HG02885 (cell line): ENCODE measurements around the gene MBD6.
"Not testable (repeated sequence)": the region's sequence is repeated elsewhere in the genome, so short reads cannot be mapped to it uniquely, and the experiment has no call there.

Experiments
- ATAC-seq: cut with Tn5 transposase; IDR thresholded peaks from one replicate; pipeline ENCODE4 v1.9.1; 2021; ENCODE audit warnings: mild to moderate bottlenecking; ENCODE audit not compliant: unreplicated experiment, poor library complexity

MBD6 gene

GRCh38 chr12:57487597-57488401 lies 34.8 kb upstream of the MBD6 start, which contains the start of gene MARS1:
TSS of gene MARS1 (plus strand) at chr12:57488068. CDS start at chr12:57488091, 23 bp downstream.
- peak; percentile 99 for ATAC-seq

GRCh38 chr12:57488402-57489156 lies 34.0 kb upstream of the MBD6 start:
- ATAC-seq, result no peak

- no peak for ATAC-seq
These were observed 33.4 kb upstream of the MBD6 start for GRCh38 chr12:57489157-57489641.

- ATAC-seq, result no peak
These were observed 32.5 kb upstream of the MBD6 start for GRCh38 chr12:57490126-57490525.

- ATAC-seq, result no peak
These were observed 31.0 kb upstream of the MBD6 start for GRCh38 chr12:57491393-57492280.

GRCh38 chr12:57495051-57495701 lies 27.4 kb upstream of the MBD6 start:
- ATAC-seq, result not testable (repeated sequence)

- ATAC-seq, result no peak
These were observed 25.8 kb upstream of the MBD6 start for GRCh38 chr12:57496822-57497221.

GRCh38 chr12:57497223-57498131 lies 25.1 kb upstream of the MBD6 start:
- ATAC-seq, result no peak

- no peak for ATAC-seq
These were observed 24.5 kb upstream of the MBD6 start for GRCh38 chr12:57498132-57498502.

GRCh38 chr12:57498571-57498970 lies 24.1 kb upstream of the MBD6 start:
- ATAC-seq, result no peak

GRCh38 chr12:57500213-57500612 lies 22.4 kb upstream of the MBD6 start:
- ATAC-seq, result no peak

- not testable (repeated sequence) for ATAC-seq
These were observed 20.2 kb upstream of the MBD6 start for GRCh38 chr12:57502311-57502969.

- not testable (repeated sequence) for ATAC-seq
These were observed 16.1 kb upstream of the MBD6 start for GRCh38 chr12:57506541-57506940.

- ATAC-seq, result not testable (repeated sequence)
These were observed 14.8 kb upstream of the MBD6 start for GRCh38 chr12:57507796-57508195.

GRCh38 chr12:57511161-57511560 lies 11.5 kb upstream of the MBD6 start:
- ATAC-seq, result no peak

- ATAC-seq, result no peak
These were observed 10.9 kb upstream of the MBD6 start for GRCh38 chr12:57511588-57512325.

GRCh38 chr12:57512665-57513064 lies 10.0 kb upstream of the MBD6 start:
- no peak for ATAC-seq

- no peak for ATAC-seq
These were observed 9.4 kb upstream of the MBD6 start for GRCh38 chr12:57513266-57513665.
